Measurements from ENCODE around the gene CRIP2.

Gene CRIP2

DNA sequence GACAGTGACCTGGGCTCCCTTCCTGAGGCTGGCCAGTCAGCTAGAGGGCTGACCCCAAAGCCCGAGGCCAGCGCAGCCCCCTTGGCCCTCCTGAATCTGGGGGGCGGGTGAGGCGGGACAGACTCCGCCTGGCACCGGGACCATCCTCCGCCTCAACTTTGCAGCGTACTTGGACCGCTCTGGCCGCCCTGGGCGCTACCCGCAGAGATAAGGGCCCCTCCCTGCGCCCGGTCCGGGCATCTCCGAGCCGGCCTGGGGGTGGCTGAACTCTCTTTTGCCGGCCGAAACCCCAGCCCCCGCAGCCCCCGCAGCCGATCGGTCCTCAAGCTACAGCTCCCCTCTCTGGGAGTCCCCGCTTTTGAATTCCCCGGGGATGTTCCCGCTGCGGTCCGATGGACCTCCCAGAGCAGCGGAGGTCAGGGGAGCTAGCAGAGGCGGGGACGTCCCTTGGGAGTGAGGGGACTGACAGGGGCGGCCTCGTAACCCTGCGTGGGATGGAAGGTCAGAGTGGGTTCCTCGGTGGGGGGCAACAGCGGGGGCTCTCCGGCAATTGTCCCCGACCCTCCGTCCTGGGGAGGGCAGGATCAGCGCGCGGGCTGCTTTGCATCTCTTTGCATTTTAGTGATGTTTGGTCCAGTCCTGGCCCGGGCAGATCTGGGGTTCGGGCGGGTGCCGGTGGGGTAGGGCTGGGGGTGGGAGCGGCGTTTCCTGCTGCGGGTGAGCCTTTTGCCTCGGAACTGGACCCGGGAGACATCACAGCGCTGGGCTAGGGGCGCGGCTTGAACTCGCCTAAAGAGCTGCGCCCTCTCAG lies 11.7 kb downstream of the CRIP2 start, which contains the start of gene CRIP1:
Gene CRIP1, plus strand, starts transcription at position 724 of the 811 bp plus-strand sequence. CDS start 374 bp downstream, outside the sequence.
- Histone ChIP-seq H3K4me3 (ENCODE audit: low read length) (no peak within 1 kb of the TSS), H2AFZ (ENCODE audit: low read depth, low read length) (no peak within 1 kb of the TSS), H3K36me3 (ENCODE audit: insufficient read depth, low read length) (no peaks in the 10 kb centered on the region), H3K4me1 (ENCODE audit: insufficient read depth, low read length) (peaks cover 67% of the 10 kb centered on the region), H3K9me3 (ENCODE audit: low read length) (no peaks in the 10 kb centered on the region), H3K27me3 (ENCODE audit: insufficient read depth, low read length) (no peaks in the 10 kb centered on the region)

DNA sequence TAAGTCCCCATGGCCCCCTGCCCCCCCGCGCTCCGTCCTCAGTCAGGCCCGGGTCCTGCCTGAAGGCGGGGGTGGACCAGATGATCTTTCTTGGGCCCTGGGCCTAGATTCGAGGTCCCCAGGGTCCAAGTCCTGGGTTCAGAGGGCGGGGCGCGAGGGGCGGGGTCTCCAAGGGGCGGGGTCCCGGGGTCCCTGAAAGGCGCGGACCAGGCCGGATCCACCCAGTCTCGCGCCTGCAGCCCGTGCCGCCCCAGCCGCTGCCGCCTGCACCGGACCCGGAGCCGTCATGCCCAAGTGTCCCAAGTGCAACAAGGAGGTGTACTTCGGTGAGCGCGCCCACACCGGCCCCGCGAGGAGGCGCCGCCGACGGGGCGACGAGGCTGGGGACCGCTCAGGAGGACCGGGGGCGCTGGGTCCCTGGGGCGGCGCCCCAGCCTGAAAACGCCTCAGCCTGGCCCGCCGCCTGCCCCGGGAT lies 12.4 kb downstream of the CRIP2 start:
- Histone ChIP-seq H2AFZ (ENCODE audit: low read depth, low read length) (no peak overlapping the region), H3K4me3 (ENCODE audit: low read length) (no peak overlapping the region), H3K27me3 (ENCODE audit: insufficient read depth, low read length) (no peaks in the 10 kb centered on the region), H3K4me1 (ENCODE audit: insufficient read depth, low read length) (peaks cover 61% of the 10 kb centered on the region), H3K36me3 (ENCODE audit: insufficient read depth, low read length) (no peaks in the 10 kb centered on the region), H3K9me3 (ENCODE audit: low read length) (no peaks in the 10 kb centered on the region)

DNA sequence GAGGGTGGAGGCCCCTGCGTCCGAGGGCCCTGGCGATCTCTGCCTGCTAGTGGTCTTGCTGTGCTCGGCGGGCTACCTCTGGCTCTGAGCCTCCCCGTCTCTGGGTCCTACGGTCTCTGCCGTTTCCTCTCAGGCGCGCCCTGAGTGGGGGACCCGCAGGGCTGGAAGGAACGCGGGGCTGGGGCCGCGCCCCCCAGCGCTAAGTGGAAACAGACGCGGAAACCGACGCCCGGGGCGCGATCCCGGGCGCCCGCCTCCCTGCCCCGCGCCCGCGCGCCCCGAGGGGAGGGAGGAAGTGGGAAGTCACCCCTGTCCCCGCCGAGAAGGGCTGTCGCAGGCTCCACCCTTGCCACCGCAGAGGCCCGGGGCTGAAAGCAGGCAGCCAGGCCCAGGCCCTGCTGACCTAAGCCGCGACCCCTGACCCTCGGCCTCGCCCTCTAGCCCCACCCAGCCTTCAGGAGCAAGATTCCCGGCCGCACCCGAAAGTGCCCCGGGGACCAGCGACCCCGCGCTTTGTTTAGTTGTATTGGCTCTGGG lies 12.9 kb downstream of the CRIP2 start:
- peaks cover 56% of the 10 kb centered on the region for H3K4me1 ChIP-seq (ENCODE audit: insufficient read depth, low read length)

DNA sequence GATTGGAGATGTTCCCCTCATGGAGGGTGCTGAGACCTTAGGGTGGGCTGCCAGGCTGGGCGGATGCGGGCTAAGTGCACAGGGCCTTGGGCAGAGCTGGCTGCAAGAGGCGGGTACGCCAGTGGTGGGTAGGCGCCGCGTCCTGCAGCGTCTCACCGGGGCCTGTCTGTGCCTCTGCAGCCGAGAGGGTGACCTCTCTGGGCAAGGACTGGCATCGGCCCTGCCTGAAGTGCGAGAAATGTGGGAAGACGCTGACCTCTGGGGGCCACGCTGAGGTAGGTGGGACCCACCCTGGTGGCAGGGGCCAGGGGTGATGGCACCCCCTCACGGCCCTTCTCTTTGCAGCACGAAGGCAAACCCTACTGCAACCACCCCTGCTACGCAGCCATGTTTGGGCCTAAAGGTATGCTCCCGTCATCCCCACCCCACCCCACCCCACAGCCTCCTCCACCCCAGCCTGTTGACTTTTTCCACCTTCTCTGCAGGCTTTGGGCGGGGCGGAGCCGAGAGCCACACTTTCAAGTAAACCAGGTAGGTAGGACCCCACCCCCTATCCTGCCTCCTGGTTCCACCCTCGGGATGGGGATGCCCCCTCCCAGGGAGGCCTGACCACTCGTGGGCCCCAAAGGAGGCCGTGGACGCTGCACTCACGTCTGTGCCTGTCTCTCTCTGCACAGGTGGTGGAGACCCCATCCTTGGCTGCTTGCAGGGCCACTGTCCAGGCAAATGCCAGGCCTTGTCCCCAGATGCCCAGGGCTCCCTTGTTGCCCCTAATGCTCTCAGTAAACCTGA lies 13.6 kb downstream of the CRIP2 start:
- Histone ChIP-seq H3K27me3 (ENCODE audit: insufficient read depth, low read length) (no peaks in the 10 kb centered on the region), H3K4me1 (ENCODE audit: insufficient read depth, low read length) (peaks cover 50% of the 10 kb centered on the region), H3K4me3 (ENCODE audit: low read length) (no peak overlapping the region), H3K36me3 (ENCODE audit: insufficient read depth, low read length) (no peaks in the 10 kb centered on the region), H2AFZ (ENCODE audit: low read depth, low read length) (no peak overlapping the region), H3K9me3 (ENCODE audit: low read length) (no peaks in the 10 kb centered on the region)

More for the DNA sequence above, 12.9 kb downstream of the CRIP2 start:
- Histone ChIP-seq H3K9me3 (ENCODE audit: low read length) (no peaks in the 10 kb centered on the region), H3K27me3 (ENCODE audit: insufficient read depth, low read length) (no peaks in the 10 kb centered on the region), H2AFZ (ENCODE audit: low read depth, low read length) (no peak overlapping the region), H3K4me3 (ENCODE audit: low read length) (no peak overlapping the region), H3K36me3 (ENCODE audit: insufficient read depth, low read length) (no peaks in the 10 kb centered on the region)

DNA sequence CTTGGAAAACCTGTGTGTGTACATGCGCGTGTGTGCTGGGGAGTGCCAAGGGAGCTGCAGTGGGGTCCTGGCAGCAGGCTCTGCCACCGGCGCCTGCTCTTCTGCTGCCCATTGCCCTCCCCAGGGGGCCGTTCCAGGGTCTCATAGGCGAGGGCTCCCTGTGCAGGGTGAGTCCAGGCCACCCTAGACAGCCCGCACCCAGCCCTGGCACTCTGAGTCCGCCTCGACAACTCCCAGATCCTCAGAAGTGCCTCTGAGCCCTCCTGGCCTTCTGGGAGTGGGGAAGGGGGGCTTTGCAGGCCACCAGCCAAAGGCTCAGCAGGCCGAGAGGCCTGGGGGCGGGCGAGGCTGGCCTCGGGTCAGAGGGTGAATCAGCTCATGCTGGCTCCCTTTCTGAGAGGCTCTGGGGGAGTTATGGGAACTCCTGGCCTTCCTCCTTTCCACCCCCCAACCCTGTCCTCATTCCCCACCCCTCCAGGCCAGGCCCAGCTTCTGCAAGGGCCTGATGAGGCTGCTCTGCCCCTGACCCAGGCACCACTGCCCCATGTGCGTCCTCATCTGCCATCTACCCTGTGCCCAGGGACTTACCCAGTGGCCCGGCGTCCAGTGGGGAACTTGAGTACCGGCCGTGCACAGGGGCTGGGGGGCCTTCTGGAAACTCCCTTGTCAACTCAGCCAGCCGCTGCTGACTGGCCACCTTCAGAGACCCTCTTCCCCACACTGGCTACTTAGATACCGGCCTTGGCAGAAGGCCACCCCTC lies 14.3 kb downstream of the CRIP2 start:
- Histone ChIP-seq H3K4me3 (ENCODE audit: low read length) (peak overlapping the region; percentile 60), H2AFZ (ENCODE audit: low read depth, low read length) (no peak overlapping the region), H3K27me3 (ENCODE audit: insufficient read depth, low read length) (no peaks in the 10 kb centered on the region), H3K9me3 (ENCODE audit: low read length) (no peaks in the 10 kb centered on the region), H3K4me1 (ENCODE audit: insufficient read depth, low read length) (peaks cover 42% of the 10 kb centered on the region), H3K36me3 (ENCODE audit: insufficient read depth, low read length) (no peaks in the 10 kb centered on the region)

DNA sequence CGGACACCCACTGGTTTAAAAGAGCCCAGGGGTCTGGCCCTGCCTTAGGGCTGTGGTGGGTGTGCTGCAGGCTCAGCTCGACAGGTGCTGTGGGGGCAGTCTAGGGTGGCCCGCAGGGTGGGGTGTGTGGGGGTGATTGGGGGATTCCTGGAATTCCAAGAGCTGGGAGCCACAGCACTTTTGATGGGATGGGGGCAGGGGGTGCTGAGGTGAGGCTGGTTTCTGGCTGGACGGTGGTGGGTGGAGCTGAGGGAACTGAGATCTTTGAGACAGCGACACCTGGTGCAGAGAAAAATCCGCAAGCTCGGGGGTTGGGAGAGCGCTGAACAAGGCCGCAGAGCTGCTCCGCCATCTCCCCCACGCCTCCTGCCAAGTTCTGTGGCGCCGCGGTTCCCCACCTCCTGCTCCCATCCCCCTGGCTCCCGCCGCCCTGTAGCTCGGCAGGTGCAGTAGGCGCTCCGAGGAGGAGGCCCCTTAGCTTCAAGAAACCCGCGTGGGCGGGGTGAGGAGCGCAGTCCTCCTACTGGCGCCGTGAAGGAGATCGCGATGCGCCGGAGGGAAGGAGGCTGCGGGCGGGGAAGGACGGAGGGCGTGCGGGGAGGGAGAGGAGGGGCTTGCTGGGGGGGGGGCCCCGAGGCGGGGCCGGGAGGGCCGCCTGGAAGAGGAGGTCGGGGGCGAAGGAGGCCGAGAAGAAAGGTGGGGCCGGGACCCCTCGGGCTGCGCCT lies 15.1 kb downstream of the CRIP2 start:
- H3K4me1 ChIP-seq (ENCODE audit: insufficient read depth, low read length): peaks cover 35% of the 10 kb centered on the region
- peak overlapping the region; percentile 86 for H2AFZ ChIP-seq (ENCODE audit: low read depth, low read length)
- H3K36me3 ChIP-seq (ENCODE audit: insufficient read depth, low read length): no peaks in the 10 kb centered on the region
- H3K27me3 ChIP-seq (ENCODE audit: insufficient read depth, low read length): no peaks in the 10 kb centered on the region
- peak overlapping the region; percentile 60 for H3K4me3 ChIP-seq (ENCODE audit: low read length)
- H3K9me3 ChIP-seq (ENCODE audit: low read length): no peaks in the 10 kb centered on the region

DNA sequence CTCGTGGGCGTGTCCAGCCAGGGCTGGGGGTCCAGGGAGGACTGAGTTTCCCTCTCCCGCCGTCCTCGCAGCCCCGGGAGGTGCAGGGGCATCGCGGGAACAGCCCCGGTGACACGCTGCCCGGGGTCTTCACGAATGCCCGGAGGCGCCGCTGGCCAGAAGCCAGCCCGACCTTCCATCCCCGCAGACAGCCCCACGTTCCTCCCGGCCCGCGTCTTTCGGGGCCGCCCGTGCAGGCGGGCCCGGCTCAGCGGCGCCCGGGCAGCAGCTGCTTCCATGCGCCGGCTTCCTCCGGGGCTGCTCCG lies 15.6 kb downstream of the CRIP2 start:
- Histone ChIP-seq H3K4me3 (ENCODE audit: low read length) (peak overlapping the region; percentile 60), H3K36me3 (ENCODE audit: insufficient read depth, low read length) (no peaks in the 10 kb centered on the region), H3K27me3 (ENCODE audit: insufficient read depth, low read length) (no peaks in the 10 kb centered on the region), H3K9me3 (ENCODE audit: low read length) (no peaks in the 10 kb centered on the region), H3K4me1 (ENCODE audit: insufficient read depth, low read length) (peaks cover 29% of the 10 kb centered on the region), H2AFZ (ENCODE audit: low read depth, low read length) (peak overlapping the region; percentile 86)

DNA sequence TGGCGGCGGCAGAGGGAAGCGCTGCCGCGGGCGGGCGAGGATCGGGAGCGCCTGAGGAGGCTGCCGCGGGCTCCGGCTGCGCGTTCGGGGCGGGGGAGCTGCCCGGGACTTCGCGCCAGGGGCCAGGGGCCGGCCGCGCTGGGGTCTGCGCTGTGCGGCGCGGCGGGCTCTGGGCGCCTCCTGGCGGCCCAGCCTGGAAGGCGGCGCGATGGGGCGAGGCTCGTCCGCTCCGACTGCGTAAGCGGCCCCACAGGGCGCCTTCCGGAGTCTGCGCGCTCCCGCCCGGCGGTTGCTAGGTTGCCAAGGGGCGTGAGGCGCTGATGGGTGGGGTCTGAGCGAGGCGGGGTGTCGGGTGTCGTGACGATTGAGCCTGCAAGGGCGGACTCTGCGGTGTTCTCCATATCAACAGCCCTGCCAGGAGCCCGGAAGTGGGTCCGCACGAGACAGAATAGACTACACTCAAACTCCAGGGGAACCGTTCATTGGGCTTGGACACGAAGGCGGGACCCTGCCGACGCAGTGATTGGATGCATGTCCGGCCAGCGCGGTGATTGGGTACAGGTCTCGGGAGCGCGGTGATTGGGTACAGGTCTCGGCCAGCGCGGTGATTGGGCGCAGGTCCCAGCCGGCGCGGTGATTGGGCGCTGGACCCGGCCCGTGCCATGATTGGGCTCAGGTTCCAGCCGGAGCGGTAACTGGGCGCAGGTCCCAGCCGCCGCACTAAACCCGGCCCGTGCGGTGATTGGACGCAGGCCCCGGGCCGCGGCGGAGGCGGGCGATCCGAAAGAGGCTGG lies 16.1 kb downstream of the CRIP2 start, which contains the start of gene TEDC1:
Gene TEDC1, plus strand, starts transcription at position 675 of the 794 bp plus-strand sequence. CDS start 130 bp downstream, outside the sequence.
- no peaks in the 10 kb centered on the region for H3K36me3 ChIP-seq (ENCODE audit: insufficient read depth, low read length)

DNA sequence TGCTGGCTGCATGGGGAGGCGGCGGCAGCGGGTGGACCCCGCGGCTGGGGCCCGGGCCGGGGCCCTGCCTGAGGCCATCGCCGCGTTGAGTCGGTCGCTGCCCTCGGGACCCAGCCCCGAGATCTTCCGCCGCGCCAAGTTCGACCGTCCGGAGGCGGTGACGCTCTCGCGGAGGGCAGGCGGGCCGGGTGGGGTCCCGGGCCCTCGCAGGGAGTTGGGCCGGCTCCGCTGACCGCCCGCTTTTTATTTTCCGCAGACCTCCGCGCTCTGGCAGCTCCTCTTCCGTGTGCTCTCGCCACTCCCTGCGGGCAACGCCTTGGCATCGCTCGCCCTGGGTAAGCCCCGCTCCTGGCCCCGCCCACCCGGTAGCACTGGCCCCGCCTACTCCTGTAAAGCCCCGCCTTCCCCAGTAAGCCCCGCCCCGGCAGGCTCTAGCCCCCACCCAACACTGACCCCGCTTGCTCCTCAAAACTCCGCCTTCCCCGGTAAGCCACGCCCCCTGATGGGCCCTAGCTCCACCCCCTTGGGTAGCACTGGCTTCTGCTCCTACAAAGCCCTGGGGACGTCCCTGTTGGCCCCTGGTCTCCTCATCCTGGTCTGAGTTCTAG lies 16.8 kb downstream of the CRIP2 start:
- H3K9me3 ChIP-seq (ENCODE audit: low read length): no peaks in the 10 kb centered on the region
- no peaks in the 10 kb centered on the region for H3K27me3 ChIP-seq (ENCODE audit: insufficient read depth, low read length)
- peak overlapping the region; percentile 51 for H3K4me3 ChIP-seq (ENCODE audit: low read length)

More for the DNA sequence above, 16.1 kb downstream of the CRIP2 start, which contains the start of gene TEDC1:
- Histone ChIP-seq H2AFZ (ENCODE audit: low read depth, low read length) (peak within 1 kb of the TSS; percentile 86), H3K27me3 (ENCODE audit: insufficient read depth, low read length) (no peaks in the 10 kb centered on the region), H3K9me3 (ENCODE audit: low read length) (no peaks in the 10 kb centered on the region), H3K4me3 (ENCODE audit: low read length) (peak within 1 kb of the TSS; percentile 60), H3K4me1 (ENCODE audit: insufficient read depth, low read length) (peaks cover 24% of the 10 kb centered on the region)

DNA sequence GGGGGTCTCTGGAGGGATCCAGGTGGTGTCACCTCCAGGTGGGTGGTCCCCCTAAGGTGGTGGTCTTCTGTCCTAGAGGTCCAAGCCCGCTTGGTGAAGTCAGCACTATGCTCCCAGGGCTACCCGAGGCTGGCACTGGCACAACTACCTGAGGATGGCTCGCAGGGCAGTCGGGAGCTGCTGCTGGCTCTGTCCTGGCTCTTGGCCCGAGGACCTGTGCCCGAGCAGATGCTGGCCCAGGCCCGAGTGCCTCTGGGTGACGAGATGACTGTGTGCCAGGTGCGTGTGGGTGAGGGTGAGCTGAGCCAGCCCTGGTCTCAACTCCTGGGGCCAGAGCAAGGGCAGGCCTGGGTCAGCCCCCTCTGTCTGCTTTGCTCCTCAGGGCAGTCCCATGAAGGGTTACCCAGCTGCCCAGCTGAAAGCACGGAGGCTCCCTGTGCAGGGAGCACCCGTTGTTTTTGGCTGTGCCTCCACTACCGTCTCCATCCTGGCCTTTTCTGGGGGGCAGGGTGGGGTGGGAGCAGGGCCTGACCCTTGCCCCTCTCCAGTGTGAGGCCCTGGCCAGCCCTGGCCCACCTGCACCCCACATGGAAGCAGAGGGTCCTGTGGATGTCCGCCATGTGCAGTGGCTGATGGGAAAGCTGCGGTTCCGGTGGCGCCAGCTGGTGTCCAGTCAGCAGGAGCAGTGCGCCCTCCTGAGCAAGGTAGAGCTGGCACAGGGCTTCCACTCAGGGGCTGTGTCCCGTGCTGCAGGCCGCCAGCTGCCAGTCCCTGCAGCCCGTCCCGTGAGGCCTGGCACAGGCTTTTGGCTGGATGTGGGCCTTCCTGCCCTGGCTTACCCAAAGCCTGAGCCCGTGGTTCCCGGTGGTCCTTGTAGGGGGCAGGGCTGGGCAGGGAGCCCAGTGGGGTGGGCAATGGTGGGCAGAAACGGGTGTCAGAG lies 17.7 kb downstream of the CRIP2 start:
- Histone ChIP-seq H3K36me3 (ENCODE audit: insufficient read depth, low read length) (no peaks in the 10 kb centered on the region), H3K4me1 (ENCODE audit: insufficient read depth, low read length) (peaks cover 19% of the 10 kb centered on the region), H3K4me3 (ENCODE audit: low read length) (peak overlapping the region; percentile 51), H2AFZ (ENCODE audit: low read depth, low read length) (no peak overlapping the region), H3K27me3 (ENCODE audit: insufficient read depth, low read length) (no peaks in the 10 kb centered on the region), H3K9me3 (ENCODE audit: low read length) (no peaks in the 10 kb centered on the region)

More for the DNA sequence above, 16.8 kb downstream of the CRIP2 start:
- peaks cover 19% of the 10 kb centered on the region for H3K4me1 ChIP-seq (ENCODE audit: insufficient read depth, low read length)
- H2AFZ ChIP-seq (ENCODE audit: low read depth, low read length): no peak overlapping the region
- no peaks in the 10 kb centered on the region for H3K36me3 ChIP-seq (ENCODE audit: insufficient read depth, low read length)

Measured in neuron (in vitro differentiated cells).